NCI-H1417 (cell line): ENCODE measurements around the gene C1orf105.
A peak's percentile ranks its signal among the peaks of the same experiment; 100 is the strongest.
"Not testable (repeated sequence)": the region's sequence is repeated elsewhere in the genome, so short reads cannot be mapped to it uniquely, and the experiment has no call there.

Source experiments
- DNase-seq, 3 experiments: peaks; one replicate each; lab custom pipeline; 2025; lab: John Stamatoyannopoulos, UW

C1orf105 gene

DNA sequence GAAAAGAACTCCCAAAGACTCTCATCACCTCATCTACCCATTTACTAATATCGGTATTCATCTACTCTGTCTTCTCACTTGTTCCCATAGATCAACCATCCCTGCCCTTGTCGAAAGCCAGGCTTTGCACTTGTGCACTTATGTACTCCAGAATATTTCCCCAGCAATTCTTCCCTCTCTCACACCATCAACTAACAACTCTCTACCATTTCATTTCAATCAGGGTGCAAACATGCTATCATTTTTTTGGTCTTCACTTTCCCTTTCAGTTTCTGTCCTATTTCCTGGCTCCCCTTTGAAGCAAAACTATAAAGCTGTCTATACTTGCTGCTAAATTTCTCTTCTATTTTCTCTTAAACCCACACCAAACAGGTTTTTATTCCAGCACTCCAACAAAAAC lies 6.7 kb downstream of the C1orf105 start:
- DNase-seq, result no peak

DNA sequence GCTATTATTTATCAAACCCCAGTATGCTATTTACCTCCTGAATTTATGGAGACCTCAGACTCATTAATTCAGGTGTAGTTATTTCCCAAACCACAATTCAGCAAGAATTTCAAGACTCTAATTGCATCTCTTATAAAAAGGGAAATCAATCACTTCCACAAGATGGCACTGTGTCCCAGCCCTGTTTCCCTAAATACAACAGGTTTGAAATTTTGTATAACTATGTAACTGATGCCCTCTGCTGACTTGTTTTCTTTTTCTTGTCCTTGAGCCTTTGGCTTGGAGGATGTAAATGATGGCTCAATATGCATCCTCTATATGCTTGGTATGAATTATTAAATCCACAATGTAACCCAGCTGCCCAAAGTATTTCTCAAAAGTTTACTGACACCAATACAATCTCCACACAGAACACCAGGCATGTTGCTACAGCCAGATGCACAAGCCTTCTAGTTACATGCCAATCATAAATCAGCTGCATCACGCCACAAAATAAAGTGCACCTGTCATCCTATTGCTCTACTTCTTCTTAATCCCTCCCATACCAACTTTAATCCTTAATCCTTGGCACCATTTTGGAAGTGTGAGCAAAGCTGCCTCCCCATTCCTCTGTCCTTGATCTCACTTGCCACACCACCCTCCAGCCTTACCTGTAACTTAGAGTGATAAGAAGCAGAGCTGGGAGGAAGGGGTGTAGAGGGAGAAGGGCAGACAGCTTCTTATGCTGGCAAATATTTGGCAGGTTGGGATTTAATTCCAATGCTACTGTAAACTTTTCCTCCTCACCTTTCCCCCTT lies 9.0 kb downstream of the C1orf105 start:
- peak; percentile 53 to 82 (median 76) for DNase-seq

DNA sequence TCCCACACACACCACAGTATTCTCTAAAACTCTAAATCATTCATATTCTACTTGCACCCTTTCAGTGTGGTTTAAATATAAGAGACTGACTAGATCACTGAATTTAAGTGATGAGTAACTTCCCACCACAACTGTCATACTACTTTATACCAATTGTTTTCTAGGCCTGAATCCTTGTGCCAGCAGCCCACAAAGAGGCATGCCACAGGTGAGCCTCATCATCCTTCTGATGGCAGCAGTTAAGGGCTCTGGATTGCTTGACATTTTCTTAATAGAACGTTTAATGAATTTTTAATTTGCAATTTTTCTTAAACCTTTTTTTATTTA lies 9.6 kb downstream of the C1orf105 start:
- DNase-seq, result no peak

DNA sequence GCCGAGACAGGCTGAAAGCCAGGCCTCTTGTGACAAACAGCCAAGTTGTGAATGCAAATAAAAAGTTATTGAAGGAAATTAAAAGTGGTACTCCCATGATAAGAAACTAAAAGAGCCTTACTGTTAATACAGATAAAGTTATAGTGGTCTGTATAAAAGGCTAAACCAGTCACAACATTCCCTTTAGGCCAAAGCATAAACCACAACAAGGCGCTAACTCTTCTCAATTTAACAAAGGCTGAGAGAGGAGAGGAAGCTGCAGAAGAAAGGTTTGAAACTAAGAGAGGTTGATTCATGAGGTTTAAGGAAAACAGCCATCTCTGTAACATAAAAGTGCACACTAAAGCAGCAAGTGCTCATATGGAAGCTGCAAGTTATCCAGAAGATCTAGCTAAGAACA lies 10.7 kb downstream of the C1orf105 start:
- DNase-seq, result no peak

DNA sequence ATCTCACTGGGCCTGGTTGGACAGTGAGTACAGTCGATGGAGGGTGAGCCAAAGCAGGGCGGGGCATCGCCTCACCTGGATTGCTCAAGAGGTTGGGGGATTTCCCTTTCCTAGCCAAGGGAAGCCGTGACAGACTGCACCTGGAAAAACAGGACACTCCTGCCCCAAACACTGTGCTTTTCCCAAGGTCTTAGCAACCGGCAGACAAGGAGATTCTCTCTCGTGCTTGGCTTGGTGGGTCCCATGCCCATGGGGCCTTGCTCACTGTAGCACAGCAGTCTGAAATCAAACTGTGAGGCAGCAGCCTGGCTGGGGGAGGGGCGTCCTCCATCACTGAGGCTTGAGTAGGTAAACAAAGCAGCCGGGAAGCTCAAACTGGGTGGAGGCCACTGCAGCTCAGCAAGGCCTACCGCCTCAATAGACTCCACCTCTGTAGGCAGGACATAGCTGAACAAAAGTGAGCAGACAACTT lies 11.3 kb downstream of the C1orf105 start:
- DNase-seq, result peak; percentile 10 to 92 (median 52)

DNA sequence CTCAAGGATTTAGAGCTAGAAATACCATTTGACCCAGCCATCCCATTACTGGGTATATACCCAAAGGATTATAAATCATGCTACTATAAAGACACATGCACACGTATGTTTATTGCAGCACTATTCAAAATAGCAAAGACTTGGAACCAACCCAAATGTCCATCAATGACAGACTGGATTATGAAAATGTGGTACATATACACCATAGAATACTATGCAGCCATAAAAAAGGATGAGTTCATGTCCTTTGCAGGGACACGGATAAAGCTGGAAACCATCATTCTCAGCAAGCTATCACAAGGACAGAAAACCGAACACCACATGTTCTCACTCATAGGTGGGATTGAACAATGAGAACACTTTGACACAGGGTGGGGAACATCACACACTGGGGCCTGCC lies 16.7 kb downstream of the C1orf105 start:
- not testable (repeated sequence) for DNase-seq

DNA sequence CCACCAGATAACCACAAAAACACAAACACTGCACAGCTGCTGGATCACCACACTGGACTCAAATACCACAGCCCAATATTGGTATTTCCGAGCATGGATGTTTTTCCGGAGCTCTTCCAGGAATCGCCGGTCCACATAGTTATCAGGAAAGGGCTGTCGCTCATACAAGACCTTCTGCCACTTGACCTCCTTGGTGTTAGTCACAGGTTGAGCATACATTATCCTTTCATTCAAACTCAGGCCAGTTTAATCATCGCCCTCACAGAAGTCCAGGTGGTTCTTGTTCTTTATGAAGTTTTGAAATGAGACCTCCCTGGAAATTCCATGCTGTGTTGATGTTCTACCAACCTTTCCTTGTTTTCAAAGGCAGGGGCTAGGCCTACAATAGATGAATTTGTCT lies 21.9 kb downstream of the C1orf105 start:
- DNase-seq, result no peak

DNA sequence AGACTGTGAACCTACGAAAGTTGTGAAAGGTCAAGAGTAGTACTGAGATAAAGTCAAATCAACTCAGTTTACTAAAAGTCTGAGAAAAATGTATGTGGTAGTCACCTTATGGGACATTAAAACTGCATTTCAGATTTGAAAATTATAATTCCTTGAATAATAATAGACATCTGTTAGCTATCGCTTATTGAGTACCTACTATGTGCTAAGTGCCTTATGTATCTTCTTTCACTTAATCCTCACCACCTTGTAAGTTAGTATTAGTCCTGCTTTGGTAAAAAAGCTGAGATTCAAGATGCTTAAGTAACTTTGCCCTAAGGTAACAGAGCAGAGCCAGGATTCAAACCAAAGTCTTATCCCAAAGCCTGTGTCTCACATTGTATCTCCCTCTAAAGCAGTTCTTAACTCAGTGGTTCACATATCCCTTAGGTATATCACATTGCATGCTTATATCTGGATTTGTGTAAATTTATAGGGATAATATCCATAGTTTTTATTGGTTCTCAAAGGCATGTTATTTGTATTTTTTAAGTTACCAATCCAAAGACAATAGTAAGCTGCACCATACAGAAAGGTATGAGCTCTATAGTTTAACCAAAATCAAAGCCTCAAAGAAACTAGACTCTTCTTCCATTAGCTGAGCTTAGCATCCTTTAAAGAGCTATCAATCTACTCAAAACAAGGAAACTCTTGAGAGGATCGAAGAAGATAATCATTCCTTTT lies 22.5 kb downstream of the C1orf105 start:
- DNase-seq, result peak in 1 of 3 experiments; percentile 34

DNA sequence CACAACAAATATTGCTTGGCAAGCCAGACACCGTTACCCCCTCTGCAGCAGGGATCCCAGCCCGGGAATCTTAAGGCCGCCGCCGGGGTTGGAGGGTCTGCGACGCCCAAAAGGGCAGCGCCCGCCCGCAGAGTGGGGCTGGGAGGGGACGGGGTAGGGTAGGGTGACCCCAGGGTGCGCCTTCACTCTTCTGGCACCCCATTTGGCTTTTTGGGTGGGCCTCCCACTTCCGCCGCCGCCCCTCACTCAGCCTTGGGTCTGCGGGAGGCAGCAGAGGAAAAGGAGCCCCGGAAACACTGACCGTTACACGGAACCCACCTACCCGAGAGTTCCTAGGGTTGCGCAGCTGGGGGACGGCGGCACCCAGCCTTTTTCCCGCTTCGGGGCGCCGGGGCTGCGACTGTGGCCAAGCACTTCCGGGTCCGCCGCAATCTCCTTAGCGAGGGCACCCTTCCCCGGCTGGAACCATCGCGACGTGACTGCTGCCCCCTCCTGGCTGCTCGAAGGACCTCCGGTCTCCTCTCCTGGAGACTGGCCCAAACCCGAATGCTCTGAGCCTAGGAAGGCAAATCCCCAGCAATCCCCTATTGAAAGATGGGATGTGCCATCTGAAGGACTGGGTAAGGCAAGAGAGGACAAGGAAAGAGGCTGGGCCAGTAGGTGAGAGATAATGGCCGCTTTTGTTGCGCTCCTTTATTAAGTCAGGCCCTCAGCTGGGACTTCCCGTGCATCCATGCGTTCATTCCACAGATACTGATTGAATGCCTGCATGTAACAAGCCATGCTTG lies 23.4 kb downstream of the C1orf105 start, which contains the start of gene PIGC:
PIGC (minus strand) TSS at position 404 of the 788 bp plus-strand sequence. CDS start 1,447 bp downstream, outside the sequence.
- peak; percentile 81 to 96 (median 90) for DNase-seq

DNA sequence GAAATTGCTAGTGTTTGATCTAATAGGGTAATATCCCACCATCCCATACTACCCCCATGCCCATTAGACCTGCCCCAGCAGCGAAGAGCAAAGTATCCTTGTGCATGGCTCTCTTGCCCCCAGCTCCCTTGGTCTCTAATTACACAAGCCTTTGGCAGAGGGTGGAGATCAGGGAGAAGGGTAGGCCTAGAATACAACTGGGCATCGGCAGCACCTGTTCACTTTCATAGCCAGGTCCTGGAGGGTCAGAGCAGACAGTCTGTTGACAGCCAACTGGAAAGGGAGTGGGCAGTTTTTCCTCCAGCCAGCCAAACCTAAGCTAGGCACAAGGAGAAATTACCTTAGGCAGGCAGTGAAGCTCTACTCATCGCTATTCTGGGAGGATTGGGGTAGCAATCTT lies 26.1 kb downstream of the C1orf105 start:
- no peak for DNase-seq

DNA sequence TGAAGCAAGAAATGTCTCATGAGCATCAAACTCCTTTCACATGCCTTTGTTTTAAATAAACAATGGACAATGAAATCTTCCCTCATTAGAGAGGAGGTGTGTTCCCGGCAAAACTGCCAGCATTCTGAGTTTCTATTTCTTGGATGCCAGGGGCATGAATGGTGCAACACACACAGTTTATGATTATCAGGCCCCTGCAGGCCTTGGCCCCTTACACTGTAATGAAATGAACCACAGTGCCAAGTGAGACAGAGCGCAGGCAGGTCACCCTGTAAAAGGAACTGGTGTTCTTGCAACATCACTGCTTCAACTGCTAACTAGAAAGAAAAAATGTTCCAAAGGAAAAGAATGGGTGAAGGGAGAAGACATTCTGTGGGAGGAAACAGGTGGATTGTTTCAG lies 27.2 kb downstream of the C1orf105 start:
- DNase-seq, result no peak

DNA sequence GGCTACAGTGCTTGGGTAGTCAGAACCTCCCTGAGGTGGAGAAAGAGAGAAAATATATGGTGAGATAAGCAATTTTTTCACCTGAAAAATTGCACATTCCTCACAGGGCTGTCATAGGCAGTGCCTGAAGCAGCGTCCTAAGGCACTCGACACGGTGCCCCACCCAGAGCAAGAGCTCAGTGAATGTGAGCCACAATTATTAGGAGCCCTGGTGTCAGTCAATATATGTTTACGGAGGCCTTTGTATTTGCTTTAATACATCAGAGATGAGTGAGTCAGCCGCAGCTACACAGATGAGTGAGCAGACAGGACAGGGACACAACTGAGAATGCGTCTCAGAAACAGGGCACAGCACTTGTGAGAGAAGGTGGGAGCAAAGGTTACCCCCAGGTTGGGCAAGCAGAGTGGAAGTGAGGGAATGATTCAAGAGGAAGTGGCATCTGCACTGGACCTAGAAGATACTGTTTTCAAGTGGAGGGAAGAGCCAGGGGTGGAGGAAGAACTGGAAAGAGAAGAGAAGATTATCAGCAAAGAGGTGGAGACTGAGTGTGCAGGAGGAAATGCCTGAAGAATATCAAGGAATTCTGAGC lies 28.6 kb downstream of the C1orf105 start:
- DNase-seq, result peak in 2 of 3 experiments; percentile 30 to 56

DNA sequence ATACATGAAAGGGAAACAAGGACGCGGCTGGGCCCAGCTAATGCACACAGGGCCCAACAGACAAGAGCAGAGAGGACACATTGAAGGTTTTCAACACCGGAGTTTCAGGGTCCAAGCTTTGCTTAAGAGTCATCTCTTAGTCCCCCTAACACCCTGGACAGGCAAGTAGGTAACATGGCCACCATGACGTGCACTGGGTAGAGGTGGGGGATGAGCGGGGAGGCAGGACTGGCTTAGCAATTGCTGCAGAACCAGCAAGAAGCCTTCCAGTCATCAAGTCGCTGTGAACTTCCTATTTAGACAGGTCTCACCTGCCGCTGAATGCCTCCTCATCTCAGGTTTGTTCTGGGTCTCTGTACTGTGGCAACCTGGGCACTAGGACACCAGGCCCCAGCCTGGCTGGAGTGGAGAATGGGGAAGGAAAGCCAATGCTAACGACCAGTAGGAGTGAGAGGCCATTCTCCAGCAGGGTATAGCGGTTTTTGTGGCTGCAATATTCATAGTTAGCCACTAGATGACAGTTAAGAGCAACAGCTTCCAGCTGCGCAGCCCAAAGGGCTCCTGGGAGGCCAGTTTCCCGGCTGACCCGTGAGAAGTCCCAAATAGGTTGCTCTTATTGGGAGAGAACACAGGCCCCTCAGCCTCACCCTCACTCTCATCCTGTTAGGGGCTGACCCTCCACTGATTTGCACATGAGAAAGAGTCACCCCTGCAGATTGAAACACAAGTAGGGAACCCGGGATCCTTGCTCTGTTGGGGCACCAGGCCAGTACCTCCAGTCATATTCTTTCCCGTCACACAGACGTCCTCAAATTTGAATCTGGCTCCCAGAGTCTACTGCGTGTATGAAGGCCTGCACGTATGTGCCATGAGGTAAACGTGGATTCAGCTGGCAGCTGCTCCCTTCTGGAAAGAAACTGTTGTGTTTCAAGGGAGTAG lies 29.4 kb downstream of the C1orf105 start:
- peak; percentile 27 to 65 (median 45) for DNase-seq

DNA sequence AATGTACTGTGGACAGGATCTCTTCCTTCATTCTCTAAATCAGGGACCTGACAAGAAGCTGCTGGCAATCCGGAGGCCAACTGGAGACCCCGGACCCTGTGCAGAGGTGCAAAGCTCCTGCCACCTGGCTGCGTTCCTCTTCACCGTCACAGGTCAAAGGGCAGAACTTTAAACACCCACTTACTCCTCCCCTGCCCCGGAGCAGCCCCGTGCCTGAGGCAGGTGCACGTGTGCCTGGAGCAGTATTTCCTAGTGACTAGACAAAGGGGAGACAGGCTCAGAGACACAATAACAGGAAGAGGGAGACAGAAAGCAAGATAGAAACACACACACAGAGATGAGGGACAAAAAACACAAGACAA lies 30.0 kb downstream of the C1orf105 start:
- DNase-seq, result peak in 2 of 3 experiments; percentile 51 to 78

DNA sequence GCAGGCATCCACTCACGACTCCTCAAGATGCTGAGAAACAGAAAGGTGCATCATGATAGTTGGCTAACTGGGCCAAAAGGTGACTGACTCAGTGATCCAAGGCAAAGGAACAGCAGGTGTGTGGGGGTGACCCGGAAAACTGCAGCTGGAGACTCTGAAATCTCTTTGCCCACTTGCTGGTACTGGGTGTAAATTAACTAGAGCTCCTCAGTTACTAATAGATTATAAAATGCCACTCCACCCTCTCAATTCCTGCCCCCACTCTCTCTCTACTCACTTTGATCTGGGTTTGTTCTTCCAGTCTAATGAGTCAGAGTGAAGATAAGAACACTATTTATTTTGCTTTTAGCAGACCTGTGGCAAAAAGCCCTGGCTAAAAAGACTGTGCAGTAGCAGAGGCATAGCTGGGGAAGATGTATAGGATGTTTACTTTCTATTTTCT lies 30.5 kb downstream of the C1orf105 start:
- DNase-seq, result peak in 2 of 3 experiments; percentile 48 to 78

DNA sequence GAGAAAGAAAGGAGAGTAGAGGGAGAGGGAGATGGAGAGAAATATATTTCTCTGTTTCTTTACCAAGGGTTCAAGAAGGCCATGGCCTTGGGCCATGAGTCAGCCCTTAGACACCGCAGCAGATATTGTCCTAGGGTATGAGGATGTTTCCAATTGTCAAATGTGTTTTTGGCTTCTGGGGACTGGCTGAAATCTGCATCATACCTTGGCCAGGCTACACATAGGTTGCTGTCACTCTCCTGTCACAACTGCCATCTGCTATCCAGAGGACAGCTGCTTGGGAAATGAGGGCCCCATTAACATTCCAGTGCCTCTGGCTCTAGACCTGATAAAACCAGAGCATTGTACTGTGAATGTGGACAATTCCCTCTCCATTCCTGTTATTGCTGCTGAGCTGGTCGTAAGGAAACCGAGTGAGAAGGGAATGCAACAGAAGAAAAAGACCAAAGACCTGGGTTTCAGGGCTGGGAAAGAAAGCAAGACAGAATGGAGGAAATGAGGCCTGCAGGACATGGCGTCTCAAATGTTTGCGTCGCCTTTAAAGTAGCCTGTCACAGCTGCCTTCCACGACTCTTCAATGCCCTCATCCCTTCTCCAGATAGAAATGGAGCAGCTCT lies 32.2 kb downstream of the C1orf105 start:
- no peak for DNase-seq

DNA sequence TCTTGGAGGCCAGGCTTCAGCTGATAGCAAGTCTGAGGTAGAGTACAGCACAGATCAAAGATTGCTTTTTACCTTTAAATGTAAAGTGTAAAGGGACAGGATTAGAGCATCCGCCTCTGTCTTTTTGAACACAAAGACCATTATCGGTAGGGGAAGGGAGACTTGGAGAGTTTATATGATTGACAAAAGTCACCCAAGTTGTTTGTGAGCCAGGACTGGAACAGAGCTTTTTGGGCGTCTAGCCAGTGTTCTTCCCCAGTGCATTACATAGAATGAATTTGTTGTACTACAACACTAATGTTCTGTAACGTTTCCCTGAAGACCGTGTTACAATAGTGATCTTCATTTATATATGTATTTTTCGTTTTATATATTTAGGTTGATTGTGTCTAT lies 32.7 kb downstream of the C1orf105 start:
- DNase-seq, result no peak

DNA sequence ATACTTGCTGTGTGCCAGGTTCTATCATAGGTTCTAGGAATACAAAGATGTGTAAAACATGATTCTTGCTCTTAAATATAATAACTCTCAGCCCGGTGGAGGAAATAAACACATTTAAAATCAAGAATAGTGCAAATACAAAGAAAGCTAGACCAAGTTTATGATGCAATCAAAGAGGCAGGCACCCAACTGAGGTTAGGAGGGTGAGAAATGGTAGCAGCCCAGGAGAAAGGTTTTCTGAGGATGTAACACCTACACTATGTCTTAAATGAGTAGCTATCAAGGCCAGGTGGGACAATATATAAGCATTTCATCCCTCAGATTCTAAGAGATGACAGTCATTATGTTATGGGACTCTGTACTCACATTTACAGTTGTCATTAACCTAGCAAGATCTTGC lies 33.1 kb downstream of the C1orf105 start:
- no peak for DNase-seq

DNA sequence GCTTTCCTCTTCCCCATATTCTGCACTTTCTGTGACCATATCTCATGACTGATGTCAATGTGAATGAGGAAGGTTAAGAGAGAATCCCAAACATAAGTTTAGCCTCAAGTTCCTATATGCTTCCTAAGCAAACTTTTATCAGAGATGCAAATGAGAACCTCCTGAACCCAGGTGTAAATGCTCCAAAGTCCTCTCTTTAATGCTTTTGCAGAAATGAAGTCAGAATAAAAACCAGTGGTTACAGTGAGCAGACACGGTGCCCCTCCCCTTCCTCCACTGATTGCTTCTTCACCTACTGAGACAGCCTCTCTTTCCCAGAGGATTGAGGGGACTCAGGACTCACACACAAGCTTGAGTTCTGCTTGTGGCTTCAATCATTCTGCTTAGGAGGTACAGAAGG lies 35.0 kb downstream of the C1orf105 start:
- no peak for DNase-seq

DNA sequence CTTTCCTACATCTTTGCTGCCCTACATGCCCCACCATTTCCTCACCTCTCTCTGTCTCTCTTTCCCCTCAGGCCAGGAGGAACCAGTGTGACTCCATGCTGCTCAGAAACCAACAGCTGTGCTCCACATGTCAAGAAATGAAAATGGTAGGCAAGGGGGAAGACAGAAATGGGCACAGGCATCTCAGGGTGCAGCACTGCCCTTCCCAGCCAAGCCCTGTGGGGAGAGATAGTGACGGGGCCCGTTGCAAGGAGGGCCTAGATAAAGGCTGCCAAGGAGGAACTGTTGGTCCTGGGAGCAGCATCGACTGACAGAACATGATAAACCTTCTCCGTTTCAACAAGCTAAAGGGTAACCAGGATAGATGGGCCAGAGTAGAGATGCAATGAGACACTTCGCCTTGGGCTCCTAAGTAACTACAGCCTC lies 35.9 kb downstream of the C1orf105 start:
- DNase-seq, result no peak
